Stomach (tissue), 9 donors: ENCODE data around the gene CACNA2D3. TPM values are rescaled to one million over a fixed set of nuclear protein-coding genes. Genes with fewer than 3 reads are reported as not detected.

ENCODE experiments used
- DNase-seq, 2 donors: peaks; one replicate each; pipeline versions ENCODE4 v3.0.0 to v3.0.0-alpha.2; 2013 to 2019
- H3K27ac ChIP-seq, 5 donors: fragments of 200-600 bp in 4 of 5; sonication (generic) in 4 of 5; one replicate each; pipeline ENCODE4 v1.5.1; 2013 to 2019; ENCODE audit warnings: mild to moderate bottlenecking in 1 of 5, moderate library complexity in 1 of 5
- H3K27me3 ChIP-seq, 3 donors: fragments of 200-600 bp; sonication (generic); one replicate each; pipeline ENCODE4 v1.5.1; 2017 to 2019; ENCODE audit warnings: mixed run types in 1 of 3
- H3K36me3 ChIP-seq, 4 donors: fragments of 200-600 bp; sonication (generic); 1 replicate in 3 of 4; 2 replicates in 1 of 4; pipeline ENCODE4 v1.5.1; 2016 to 2019
- H3K4me1 ChIP-seq, 4 donors: fragments of 200-600 bp; sonication (generic); one replicate each; pipeline ENCODE4 v1.5.1; 2016 to 2019
- H3K4me3 ChIP-seq, 4 donors: fragments of 200-600 bp; sonication (generic) in 3 of 4; one replicate each; pipeline ENCODE4 v1.5.1; 2016 to 2019; ENCODE audit warnings: mild to moderate bottlenecking in 1 of 4
- H3K9me3 ChIP-seq, 4 donors: fragments of 200-600 bp; sonication (generic); one replicate each; pipeline ENCODE4 v1.5.1; 2016 to 2019
- EP300 ChIP-seq: sonication (generic); formaldehyde crosslinking; IDR thresholded peaks from one replicate; pipeline ENCODE4 v1.6.1; 2017; ENCODE audit warnings: antibody characterized with exemption
- POLR2A ChIP-seq, 4 donors: fragments of 450-650 bp; IDR thresholded peaks; one replicate each; pipeline ENCODE4 v1.6.1; 2016; ENCODE audit warnings: antibody characterized with exemption in 4 of 4, control low read depth in 2 of 4, mild to moderate bottlenecking in 1 of 4, moderate library complexity in 1 of 4
- POLR2AphosphoS5 ChIP-seq, 3 donors: sonication (generic); formaldehyde crosslinking; IDR thresholded peaks; one replicate each; pipeline ENCODE4 v1.6.1; 2016; ENCODE audit warnings: antibody characterized with exemption in 3 of 3
- WGBS, 5 donors: extraction: QIAGEN DNeasy Blood & Tissue Kit in 3 of 5; methylation state at CpG; one replicate each; pipeline versions ENCODE4 v1.1.5 to v1.1.7; 2013 to 2018; 5-methylcytosine and 5-hydroxymethylcytosine counted together
- intact Hi-C: fragments of 100-400 bp; cut with DNase I; formaldehyde crosslinking; loops from one replicate; pipeline ENCODE4 v1.15.1; 2023; ENCODE audit warnings: low total_unique reads
- polyA plus RNA-seq, 3 donors: library from polyadenylated mRNA; stranded (reverse); fragments of 200-250 nt; gene quantifications; one replicate each; pipeline ENCODE4 v1.2.3, GENCODE V29; 2013
- total RNA-seq, 5 donors: library from RNA; depleted of rRNA; stranded (reverse); fragments of >200 nt; gene quantifications; one replicate each; pipeline versions ENCODE4 v1.1.0 to v1.2.3, GENCODE V29; 2014 to 2016
- TF ChIP-seq, protein P1 (sequence below), 7 experiments: fragments of 450-650 bp in 4 of 7; fragments of 200-600 bp in 3 of 7; sonication (generic) in 3 of 7; IDR thresholded peaks; one replicate each; pipeline ENCODE4 v1.5.1; 2016 to 2019; ENCODE audit warnings: antibody characterized with exemption in 7 of 7, control low read depth in 2 of 7, mild to moderate bottlenecking in 1 of 7
- donor health status: healthy with polysubstance abuse.
- donor health status: Bipolar disorder and iron deficiency.
- donor health status: healthy.

The CACNA2D3 gene
- total and polyA plus RNA-seq, 8 donors = 0.56 to 54.0 (median 2.9) TPM; not detected in 1

DNA sequence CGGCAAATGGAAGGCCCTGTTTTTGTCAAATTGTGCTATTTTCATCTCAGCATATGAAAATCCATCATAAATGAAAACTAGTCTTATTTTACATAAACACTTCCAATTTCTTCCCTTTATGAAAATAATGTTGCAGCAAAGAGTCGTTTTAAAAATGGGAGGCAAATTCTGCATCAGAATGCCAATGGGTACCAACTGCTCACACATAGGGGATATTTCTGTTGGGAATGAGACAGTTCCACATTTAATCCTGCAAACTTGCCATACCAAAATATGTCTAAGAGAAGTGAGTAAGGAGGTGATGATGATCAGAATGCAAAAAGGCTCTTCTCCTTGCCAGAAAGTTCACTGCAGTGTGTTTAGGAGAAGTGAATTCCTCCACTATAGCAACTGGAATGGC is 391.7 kb downstream of the CACNA2D3 start:
- 74 to 91% (median 86%) methylated on average over 2 of the region's 2 CpGs for WGBS, 5 donors
- no peaks in the 10 kb centered on the region for H3K9me3 ChIP-seq
- no peaks in the 10 kb centered on the region for H3K36me3 ChIP-seq
- no peak for DNase-seq
- intact Hi-C loops = no loop called here
- H3K27ac ChIP-seq = no peak overlapping the region
- no peak for TF ChIP-seq POLR2AphosphoS5 (IDR thresholded peaks at IDR 0.05)
- no peak for TF ChIP-seq POLR2A (IDR thresholded peaks at IDR 0.05)
- TF ChIP-seq, protein P1, sequence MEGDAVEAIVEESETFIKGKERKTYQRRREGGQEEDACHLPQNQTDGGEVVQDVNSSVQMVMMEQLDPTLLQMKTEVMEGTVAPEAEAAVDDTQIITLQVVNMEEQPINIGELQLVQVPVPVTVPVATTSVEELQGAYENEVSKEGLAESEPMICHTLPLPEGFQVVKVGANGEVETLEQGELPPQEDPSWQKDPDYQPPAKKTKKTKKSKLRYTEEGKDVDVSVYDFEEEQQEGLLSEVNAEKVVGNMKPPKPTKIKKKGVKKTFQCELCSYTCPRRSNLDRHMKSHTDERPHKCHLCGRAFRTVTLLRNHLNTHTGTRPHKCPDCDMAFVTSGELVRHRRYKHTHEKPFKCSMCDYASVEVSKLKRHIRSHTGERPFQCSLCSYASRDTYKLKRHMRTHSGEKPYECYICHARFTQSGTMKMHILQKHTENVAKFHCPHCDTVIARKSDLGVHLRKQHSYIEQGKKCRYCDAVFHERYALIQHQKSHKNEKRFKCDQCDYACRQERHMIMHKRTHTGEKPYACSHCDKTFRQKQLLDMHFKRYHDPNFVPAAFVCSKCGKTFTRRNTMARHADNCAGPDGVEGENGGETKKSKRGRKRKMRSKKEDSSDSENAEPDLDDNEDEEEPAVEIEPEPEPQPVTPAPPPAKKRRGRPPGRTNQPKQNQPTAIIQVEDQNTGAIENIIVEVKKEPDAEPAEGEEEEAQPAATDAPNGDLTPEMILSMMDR (IDR thresholded peaks at IDR 0.05) = no peak
- TF ChIP-seq EP300 = no peak
- no peaks in the 10 kb centered on the region for H3K4me1 ChIP-seq
- no peaks in the 10 kb centered on the region for H3K27me3 ChIP-seq
- H3K4me3 ChIP-seq = no peak overlapping the region

- WGBS, 5 donors = 72 to 83% (median 77%) methylated on average over 6 of the region's 6 CpGs
- no peak for DNase-seq
- Histone ChIP-seq H3K4me1 (no peaks in the 10 kb centered on the region), H3K27ac (no peak overlapping the region), H3K9me3 (no peaks in the 10 kb centered on the region), H3K27me3 (no peaks in the 10 kb centered on the region), H3K4me3 (no peak overlapping the region), H3K36me3 (no peaks in the 10 kb centered on the region)
- intact Hi-C loops = no loop called here
- TF ChIP-seq EP300 (no peak), POLR2AphosphoS5 (IDR thresholded peaks at IDR 0.05) (no peak), POLR2A (IDR thresholded peaks at IDR 0.05) (no peak)
- TF ChIP-seq, protein P1 (IDR thresholded peaks at IDR 0.05) = no peak
Observed at GRCh38 chr3:54514416-54514815, 392.1 kb downstream of the CACNA2D3 start.

DNA sequence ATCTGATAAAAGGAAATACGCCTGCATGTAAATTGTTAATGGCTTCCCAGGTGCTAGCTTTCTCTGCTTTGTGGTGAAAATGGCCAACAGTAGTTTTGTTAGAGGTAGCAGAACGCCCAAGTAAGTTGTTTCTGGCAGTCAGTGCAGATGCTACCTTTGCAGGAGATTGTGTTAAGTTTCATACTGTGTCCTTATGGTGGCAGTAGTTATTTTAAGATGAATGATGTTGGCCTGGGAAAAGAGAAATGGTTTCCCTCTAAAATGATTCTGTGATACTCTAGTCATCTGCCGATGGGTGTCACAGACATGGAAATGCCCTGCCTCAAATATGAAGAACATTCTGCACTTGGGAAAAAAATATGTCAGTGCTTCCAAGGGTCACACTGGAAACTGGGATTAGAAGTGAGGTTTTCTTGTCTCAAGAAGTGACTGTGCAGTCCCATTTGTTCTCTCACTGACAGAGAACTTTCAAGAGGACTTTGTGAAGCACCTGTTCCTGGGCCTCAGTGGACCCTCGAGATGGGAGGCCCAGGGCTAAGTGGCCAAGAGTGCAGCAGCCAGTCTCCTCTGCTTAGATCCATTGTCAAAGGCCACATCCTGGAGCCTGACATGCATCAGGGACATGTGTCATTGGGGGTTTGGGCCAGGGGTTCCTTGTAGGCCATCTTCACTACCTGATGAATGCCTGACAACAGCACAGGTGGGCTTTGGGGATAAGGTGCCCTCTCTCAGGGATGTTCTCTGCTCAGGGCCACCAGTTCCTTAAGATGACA is 393.3 kb downstream of the CACNA2D3 start:
- Histone ChIP-seq H3K4me1 (no peaks in the 10 kb centered on the region), H3K4me3 (no peak overlapping the region), H3K27ac (no peak overlapping the region), H3K9me3 (no peaks in the 10 kb centered on the region), H3K27me3 (no peaks in the 10 kb centered on the region), H3K36me3 (no peaks in the 10 kb centered on the region)
- TF ChIP-seq POLR2A (IDR thresholded peaks at IDR 0.05) (no peak), POLR2AphosphoS5 (IDR thresholded peaks at IDR 0.05) (no peak), EP300 (no peak)
- TF ChIP-seq, protein P1 (IDR thresholded peaks at IDR 0.05) = no peak
- 59 to 69% (median 62%) methylated on average over 4 of the region's 4 CpGs for WGBS, 5 donors
- intact Hi-C loops = no loop called here
- no peak for DNase-seq

GRCh38 chr3:54517424-54517823 is 395.1 kb downstream of the CACNA2D3 start:
- Histone ChIP-seq H3K27ac (no peak overlapping the region), H3K9me3 (peaks cover 0 to 9% (median 1%) of the 10 kb centered on the region in 4 donors), H3K4me1 (no peaks in the 10 kb centered on the region), H3K27me3 (no peaks in the 10 kb centered on the region), H3K36me3 (no peaks in the 10 kb centered on the region), H3K4me3 (no peak overlapping the region)
- no peak for DNase-seq
- TF ChIP-seq POLR2AphosphoS5 (IDR thresholded peaks at IDR 0.05) (no peak), POLR2A (IDR thresholded peaks at IDR 0.05) (no peak), EP300 (no peak)
- TF ChIP-seq, protein P1 (IDR thresholded peaks at IDR 0.05) = no peak
- intact Hi-C loops = no loop called here
- WGBS, 5 donors = 51 to 73% (median 66%) methylated on average over 7 to 8 of the region's 8 CpGs
